Embryonic facial prominence (tissue), 1 donor: Measurements from ENCODE around the gene FA2H.
"Not testable (repeated sequence)": the region's sequence is repeated elsewhere in the genome, so short reads cannot be mapped to it uniquely, and the experiment has no call there.

Experiments
- DNase-seq: peaks from one replicate; pipeline ENCODE4 v3.0.0-alpha.2; 2016; ENCODE audit errors: extremely low spot score

The FA2H gene

DNA sequence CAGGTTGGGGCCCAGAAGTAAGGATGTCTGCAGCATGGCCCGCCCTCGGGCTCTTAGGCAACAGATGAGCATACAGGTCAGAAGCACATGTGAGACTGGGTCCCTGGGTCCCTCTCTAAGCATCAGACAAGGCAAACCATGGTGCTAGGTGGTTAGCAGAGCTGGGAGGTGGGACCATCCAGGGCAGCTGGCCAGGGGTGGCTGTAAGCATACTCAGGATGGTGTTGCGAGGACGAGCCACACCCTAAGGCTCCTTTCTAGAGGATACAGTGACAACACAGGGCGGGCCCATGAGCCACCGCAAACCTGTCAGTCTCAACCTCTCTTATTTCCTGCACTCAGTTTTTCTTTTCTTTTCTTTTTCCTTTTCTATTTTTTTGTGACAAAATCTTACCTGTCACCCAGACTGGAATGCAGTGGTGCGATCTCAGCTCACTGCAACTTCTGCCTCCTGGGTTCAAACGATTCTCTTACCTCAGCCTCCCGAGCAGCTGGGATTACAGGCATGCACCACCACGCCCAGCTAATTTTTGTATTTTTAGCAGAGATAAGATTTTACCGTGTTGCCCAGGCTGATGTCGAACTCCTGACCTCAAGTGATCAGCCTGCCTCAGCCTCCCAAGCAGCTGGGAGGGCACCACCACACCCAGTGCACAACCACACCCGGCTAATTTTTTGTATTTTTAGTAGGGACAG is 3.6 kb downstream of the FA2H start:
- no peak for DNase-seq

DNA sequence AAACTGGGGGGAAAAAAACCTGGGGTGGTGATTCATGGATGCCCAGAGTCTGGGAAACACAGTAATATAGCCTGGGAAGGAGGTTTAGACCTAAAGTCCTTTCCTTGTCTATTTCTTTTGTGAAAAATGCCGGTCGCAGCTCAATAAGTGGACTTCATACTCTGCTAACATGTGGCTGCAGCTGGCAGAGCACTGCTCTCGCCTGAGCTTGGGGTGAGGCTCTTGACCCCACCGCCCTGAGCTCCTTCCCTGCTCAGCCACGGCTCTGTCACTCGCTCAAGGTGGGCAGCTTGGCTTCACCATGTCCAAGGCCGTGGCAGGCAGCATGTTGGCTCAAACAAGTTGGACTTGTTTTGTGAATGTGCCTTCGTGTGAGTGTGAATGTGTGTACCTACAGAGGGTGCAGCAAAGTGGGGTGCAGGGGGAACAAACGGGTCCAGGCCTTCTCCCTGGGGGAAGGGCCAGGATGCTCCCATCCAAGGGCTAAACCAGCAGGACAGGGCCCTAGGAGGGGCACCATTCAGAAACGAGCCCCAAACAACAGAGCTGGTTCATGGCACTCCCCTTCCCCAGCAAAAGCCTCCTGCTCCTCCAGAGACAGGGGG is 4.9 kb downstream of the FA2H start:
- DNase-seq, result no peak

DNA sequence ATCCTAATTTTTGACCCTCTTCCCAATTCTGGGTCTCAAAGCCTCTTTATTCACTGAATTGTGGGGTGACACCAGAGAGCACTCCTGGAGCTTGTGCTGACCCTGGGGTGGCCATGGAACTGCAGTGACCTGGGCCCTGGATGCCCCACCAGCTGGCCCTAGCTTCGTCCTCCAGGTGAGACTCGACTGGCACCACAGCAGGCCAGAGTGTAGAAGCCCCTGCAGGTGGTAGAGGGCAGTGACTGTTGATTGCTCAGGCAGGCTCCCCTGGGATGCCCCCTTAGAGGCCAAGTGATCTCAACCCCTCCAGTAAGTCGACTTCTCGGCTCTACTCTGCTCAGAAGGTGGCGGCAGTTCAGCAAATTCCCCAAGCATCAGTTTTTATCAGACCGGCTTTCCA is 6.4 kb downstream of the FA2H start:
- DNase-seq, result no peak

DNA sequence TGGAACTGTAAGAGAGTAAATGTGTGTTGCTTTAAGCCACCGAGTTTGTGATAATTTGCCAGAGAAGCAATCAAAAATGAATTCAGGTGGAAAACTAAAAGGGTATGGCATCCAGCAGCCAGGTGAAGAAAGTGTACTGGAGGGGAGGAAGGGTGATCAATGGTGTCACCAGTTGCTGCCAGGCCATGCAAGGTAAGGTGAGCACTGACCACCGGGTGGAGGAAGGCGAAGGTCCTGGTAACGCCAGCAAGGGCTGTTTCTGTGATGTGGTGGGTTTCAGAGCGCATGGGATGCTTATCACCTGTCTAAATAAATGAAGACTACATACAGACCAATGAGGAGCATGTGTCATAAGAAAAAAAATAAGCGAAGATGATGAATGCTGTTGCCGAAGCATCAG is 6.9 kb downstream of the FA2H start:
- no peak for DNase-seq

DNA sequence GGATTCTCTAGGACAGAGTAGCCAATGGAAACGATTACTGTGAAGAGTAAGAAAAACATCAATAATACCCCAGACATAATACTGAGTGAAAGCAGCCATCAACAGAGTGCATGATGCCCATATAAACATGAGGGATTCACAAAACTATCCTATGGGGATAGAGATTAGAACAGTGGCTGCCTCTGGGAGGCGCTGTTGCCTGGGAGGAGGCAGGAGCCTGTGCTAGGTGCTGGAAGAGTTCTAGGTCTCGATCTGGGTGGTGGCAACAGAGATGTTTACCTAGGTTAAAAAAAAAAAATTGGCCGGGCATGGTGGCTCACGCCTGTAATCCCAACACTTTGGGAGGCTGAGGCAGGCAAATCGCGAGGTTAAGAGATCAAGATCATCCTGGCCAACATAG is 7.9 kb downstream of the FA2H start:
- DNase-seq, result no peak

DNA sequence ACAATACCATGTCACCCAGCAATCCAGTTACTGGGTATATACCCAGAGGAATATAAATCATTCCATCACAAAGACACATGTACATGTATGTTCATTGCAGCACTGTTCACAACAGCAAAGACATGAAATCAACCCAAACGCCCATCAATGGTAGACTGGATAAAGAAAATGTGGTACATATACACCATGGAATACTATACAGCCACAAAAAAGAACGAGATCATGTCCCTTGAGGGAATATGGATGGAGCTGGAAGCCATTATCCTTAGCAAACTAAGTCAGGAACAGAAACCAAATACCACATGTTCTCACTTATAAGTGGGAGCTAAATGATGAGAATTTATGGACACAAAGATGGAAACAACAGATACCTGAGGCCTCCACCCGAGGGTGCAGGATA is 10.4 kb downstream of the FA2H start:
- DNase-seq, result not testable (repeated sequence)

DNA sequence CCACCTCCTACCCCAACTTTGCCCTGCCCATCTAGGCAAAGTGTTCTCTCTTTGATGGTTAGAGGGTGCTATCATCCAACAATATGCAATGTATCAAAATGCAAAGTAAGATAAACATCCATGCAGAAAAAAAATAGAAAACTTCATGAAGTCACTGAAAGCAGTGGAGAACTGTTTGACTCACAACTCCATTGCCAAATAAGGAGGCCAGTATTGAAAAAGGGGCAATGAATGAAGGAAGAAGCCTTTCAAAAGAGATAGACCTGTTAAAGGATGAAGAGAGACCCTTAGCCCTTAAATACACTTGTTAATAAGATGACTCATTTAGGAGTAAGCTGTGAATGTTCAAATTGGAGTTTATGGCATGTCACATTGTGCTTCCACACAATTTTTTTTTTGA is 13.0 kb downstream of the FA2H start:
- DNase-seq, result no peak

DNA sequence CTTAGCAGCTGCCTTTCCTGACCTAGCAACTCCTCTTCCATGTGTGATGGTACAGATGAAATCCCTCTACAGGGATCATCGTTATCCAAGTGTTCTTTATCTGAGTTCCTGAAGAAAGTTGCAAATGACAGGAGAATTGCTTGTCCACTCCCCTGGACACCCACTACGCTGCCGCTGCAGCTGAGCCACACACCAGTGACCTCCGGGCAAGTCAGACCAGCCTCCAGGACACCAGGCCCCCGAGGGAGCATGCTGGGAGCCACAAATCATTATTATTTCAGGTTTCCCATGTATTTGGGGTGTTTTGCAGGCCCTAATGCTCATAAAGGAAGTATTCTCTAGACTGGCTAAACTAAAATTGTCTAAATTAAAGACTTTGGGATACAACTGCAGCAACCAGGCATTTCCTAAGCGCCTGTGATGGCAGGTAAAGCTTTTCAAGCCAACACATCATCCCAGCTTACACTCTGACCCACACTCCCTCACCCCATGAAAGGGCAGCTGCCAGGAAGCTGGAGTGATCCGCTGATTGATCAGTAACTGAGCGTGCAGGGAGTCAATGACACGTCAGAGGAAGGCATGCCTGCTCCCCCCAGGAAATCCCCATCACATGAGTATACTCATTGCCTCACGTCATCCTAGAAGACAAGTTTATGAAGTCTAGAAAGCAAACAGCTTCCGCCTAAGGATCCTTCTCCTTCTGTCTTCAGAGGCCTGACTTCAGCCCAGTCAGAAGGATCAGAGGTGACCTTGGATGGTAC is 14.4 kb downstream of the FA2H start:
- no peak for DNase-seq

DNA sequence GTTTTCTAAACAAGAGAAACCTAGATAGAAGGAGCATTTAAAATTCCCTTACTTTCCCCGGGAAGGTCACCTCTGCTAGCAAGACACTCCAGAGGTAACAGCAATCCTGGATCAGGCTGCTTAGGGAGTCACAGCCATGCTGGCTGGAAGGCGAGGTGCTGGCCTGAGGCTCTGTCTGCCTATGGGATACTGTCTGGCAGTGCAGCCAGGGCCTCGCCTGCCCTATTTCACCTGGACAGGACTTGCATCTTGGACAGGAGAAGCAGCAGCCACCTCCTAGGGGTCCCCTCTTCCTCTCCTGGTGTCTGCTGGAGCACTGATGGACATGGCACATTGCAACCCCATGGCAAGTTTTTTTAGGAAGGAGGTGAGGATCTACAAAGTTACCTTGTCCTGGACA is 15.1 kb downstream of the FA2H start:
- no peak for DNase-seq

DNA sequence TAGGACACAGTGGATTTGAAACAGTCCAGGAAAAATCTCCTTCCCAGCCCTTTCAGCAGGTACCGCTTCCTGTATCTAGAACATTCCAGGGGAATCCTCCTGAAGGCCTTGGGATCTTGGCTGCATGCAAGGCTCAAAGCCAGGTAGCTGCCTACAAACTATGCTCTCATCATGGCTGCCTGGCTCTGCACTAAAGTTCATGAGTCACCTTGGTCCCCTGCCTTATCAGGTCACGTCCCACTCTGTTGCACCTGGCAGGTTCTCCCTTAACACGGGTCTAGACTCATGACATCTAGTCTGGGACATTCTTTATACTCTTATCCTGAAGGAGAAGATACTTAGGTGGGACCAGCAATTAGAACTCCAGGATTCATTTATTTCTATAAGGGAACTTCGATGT is 15.8 kb downstream of the FA2H start:
- no peak for DNase-seq

DNA sequence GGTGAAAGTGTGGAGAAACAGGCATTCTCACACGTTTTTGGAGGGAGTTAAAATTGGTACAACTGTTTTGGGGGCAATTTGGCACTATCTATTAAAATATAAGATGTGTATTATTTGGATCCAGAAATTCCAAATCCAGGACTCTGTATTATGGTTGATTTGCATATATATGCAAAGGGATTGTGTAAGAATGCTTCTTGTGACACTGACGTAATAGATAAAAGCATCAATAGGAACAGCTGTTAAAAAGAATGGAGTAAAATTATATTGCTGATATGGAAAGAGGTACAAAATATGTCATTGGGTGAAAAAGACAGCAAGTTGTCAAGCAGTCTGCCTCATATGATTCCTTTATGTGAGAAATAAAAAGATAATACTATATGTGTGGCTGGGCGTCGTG is 17.3 kb downstream of the FA2H start:
- DNase-seq, result no peak

DNA sequence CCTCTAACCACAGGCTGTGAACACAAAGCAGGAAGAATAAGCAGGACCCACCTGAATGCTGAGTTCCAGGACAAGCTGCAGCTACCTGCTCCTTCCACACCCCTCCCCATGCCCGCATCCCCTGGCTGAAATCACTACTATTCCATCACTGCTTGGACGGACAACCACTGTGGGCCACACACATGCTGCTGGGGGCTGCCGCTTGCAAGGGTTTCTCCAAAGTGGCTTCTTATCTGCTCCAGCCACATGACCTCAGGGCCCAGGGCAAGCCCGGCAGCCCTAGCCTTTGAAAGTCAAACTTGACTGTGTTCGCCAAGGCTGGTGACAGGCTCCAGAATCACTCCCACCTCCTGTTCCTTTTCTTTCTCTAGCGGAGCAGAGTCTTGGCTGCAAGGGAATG is 18.4 kb downstream of the FA2H start:
- no peak for DNase-seq

DNA sequence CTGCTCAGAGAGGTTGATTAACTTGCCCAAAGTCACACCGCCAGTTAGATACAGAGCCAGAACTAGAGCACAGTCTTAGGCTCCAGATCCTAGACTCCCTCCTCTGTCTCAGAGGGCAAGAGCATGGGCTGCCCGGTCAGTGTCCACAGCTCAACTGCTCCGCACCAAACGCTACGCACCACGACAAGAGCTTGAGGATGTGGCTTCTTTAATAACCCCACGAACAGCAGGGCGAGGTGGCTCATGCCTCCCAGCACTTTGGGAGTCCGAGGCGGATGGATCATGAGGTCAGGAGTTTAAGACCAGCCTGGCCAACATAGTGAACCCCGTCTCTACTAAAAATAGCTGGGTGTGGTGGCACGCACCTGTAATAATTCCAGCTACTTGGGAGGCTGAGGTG is 21.4 kb downstream of the FA2H start:
- DNase-seq, result no peak

DNA sequence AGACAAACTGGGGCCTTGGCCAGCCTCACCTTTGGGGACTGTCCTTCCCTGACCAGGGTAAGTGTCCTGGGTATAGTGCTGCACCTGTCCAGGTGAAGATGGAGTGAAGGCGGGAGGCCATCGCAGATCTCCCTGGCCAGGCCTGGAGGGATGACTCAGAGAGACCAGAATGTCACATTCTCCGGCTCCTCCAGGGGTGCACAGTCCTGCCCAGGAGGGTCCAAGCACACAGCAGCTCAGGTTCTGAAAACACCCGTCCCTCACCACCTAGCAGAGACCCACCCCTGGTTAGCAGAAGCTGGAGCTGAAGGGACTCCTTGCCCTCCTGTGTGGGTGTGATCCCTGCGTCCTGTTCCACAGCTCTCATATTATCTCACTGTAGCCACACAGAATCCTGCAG is 21.9 kb downstream of the FA2H start:
- DNase-seq, result no peak

DNA sequence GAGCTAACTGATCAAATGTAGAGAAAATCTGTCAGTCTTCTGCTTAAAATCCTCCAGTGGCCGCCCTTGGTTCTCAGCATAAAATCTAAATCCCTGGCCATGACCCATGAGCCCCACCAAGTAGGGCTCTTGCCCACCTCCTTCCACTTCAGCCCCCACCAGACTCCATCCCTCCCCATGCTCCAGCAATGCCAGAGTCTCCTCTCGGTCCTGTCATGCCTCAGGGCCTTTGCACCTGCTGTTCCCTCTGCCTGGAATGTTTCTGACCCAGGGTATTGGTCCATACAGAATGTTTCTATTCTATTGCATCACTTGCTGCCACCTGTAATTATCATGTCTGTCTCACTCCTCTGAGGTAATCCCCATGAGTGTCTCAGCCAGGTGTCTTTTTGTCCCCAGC is 22.4 kb downstream of the FA2H start:
- DNase-seq, result no peak

DNA sequence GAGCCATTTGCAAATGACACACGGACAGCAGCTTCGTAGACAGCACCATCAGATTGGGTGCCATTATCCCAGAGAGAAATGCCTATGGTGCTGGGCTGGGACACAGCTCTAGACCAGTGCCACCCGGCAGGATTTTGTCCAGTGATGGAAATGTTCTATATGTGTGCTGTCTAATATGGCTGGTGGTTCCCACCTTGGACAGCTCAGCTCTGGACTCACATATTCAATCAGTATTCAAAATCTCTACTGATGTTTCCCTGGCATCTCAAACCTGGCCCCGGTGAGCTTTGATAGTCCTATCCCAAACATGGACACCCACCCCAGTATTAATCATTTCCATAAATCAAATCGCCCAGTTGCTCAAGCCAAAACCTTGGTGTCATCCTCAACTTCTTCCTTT is 23.0 kb downstream of the FA2H start:
- no peak for DNase-seq

DNA sequence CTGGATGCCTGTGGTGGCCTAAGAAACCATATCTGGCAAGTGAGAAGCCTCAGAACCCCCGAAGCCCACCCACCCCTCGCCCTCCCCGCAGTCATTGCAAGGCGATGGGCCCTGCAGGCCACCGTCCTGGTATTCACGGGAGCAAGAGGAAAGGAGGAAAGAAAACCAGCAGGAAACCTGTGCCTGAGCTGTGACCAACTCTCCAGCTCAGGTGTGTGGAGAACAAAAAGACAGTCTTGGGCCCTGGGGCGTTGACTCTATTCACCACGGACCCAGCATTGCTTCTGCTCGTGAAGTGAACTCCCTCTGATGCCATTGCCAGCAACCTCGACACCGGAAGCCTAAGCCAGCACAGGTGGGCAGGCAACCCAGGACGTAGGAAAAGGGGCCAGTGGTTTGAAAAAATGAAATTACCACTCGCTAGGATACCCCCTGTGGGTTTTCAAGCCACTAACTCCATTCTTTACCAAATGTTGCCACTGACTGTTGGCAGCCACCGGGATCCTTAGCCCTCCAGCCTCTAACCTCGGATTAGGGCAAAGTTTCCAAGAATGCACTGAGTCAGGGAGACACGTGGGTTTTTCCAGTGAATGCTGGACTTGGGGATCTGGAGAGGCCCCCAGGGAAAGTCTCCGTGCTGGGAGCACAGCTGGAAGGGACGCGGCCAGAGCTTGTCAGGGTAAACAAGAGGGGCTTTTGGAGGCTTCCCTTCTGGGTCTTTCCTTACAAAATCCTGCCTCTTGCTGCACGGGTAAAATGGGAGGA is 25.1 kb downstream of the FA2H start:
- DNase-seq, result no peak

DNA sequence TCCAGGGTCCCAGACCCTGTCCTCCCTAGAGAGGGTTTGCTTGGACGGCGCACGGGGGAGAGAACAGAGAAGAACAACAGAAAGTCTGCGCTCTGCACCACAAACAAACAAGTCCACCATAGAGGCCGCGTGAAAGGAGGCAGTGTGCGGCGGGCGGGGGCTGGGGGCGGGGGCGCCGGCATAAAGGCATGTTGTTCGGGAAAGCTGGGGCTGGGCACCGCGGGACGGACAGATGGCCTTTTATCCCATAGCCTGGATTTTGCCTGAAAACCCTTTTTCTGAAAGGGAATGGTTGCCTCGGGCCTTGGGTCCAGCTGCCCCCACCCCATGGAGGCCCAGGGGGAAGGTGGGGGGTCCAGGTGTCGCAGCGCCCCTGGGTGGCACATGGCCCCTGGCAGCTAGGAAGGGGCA is 26.0 kb downstream of the FA2H start:
- DNase-seq, result no peak

DNA sequence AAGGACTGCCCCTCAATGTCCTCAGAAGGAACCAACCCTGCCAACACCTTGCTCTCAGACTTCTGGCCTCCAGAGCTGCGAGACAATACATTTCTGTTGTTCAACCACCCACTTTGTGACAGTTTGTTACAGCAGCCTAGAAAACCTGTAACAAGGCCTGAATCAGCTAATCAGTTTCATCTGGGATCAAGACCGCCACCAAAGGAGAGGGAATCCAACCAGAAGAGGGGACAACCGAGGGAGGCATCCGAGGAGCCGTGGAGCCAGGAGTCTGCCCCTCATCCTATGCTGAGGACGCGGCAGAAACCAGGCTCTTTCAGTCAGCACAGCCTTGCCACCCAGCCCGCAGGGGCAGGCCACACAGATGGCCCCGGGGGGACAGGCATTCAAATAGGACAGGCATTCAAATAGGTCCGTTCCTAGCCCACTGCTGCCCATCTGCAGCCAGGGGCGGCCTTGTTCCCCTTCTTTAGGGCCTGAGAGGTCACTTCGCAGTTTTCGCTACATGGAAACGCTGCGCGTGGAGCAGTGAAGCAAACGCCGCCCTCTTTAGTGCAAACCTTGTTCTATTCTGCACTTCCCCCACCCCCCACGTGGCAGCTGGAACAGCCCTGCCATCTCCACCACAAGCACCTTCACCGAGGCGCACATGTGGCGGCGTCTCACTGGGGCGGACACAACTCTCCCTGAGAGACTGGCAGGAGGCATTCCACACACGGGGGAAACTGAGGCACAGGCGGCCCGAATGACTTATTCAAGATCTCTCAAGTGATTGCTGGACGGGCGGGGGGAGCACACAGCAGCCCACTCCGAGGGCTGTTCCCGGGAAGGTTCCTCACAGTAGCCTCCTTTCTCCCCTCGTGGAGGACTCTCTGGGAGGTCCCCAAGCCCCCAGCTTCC is 26.7 kb downstream of the FA2H start:
- DNase-seq, result no peak

DNA sequence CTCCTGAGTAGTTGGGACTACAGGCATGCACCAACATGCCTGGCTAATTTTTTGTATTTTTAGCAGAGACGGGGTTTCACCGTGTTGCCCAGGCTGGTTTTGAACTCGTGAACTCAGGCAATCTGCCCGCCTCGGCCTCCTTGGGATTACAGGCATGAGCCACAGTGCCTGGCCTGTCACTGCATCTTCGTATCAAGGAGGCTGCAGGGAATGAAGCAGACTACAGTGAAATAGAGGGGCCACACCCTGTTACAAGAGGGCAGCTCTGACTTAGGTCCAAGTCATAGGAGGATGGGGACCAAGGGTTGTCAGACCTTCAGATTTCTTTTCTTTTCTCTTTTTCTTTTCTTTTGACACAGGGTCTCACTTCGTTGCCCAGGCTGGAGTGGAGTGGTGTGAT is 28.7 kb downstream of the FA2H start:
- no peak for DNase-seq

DNA sequence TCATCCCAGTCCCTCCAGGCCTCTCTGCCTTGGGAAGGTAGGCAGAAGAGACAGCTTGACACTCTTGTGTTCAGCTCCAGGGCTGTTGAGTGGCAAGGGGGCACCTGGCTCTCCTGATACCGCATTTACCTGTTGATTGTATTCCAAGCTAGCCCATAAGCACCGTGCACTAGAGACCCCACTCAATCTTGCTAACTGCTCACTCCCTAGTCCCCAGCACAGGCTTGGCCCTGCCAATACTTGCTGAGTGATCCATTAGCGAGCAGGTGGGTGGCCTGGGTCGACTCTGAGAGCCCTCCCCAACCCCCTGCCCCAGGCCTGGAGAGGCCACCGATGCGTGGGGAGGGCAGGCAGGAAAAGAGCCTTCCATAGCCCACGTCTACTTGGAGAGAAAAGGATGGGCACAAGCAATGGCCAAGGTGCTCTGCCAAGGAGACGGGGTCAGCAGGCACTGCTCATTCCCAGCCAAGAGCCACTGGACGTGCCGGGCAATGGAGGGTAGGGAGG is 29.5 kb downstream of the FA2H start:
- no peak for DNase-seq
